ENCODE measurements around the gene GRM7.

Gene GRM7

GRCh38 chr3:7577513-7577912, 716.6 kb downstream of the GRM7 start:
- Histone ChIP-seq H3K4me3 (ENCODE audit: low read depth, low read length) (no peak overlapping the region), H3K27ac (ENCODE audit: extremely low read depth, low read depth, low read length) (no peak overlapping the region), H3K9me3 (ENCODE audit: control insufficient read depth, insufficient read depth, low read depth, low read length) (no peaks in the 10 kb centered on the region), H3K4me1 (ENCODE audit: control insufficient read depth, insufficient read depth, low read length) (no peaks in the 10 kb centered on the region), H3K36me3 (ENCODE audit: control insufficient read depth in 2 of 2, insufficient read depth in 1 of 2, low read length in 2 of 2) (no peaks in the 10 kb centered on the region)
- POLR2A ChIA-PET = no interaction called here
- CTCF ChIA-PET = no interaction called here
- no peak for TF ChIP-seq ZNF121 (tag by site-specific recombination; IDR thresholded peaks at IDR 0.05)
- TF ChIP-seq ELK4 (IDR thresholded peaks at IDR 0.05; ENCODE audit: borderline replicate concordance, low read depth, low read length) = no peak
- TF ChIP-seq ZNF610 (tag by site-specific recombination; IDR thresholded peaks at IDR 0.05; ENCODE audit: borderline replicate concordance) = no peak
- TF ChIP-seq ZNF560 (tag by site-specific recombination; IDR thresholded peaks at IDR 0.05; ENCODE audit: borderline replicate concordance) = no peak
- TF ChIP-seq ZNF10 (tag by site-specific recombination; IDR thresholded peaks at IDR 0.05) = no peak
- TF ChIP-seq ZNF501 (tag by site-specific recombination; IDR thresholded peaks at IDR 0.05) = no peak

GRCh38 chr3:7581831-7582230, 720.9 kb downstream of the GRM7 start:
- Histone ChIP-seq H3K36me3 (ENCODE audit: control insufficient read depth in 2 of 2, insufficient read depth in 1 of 2, low read length in 2 of 2) (no peaks in the 10 kb centered on the region), H3K4me1 (ENCODE audit: control insufficient read depth, insufficient read depth, low read length) (no peaks in the 10 kb centered on the region), H3K27ac (ENCODE audit: extremely low read depth, low read depth, low read length) (no peak overlapping the region), H3K4me3 (ENCODE audit: low read depth, low read length) (no peak overlapping the region), H3K9me3 (ENCODE audit: control insufficient read depth, insufficient read depth, low read depth, low read length) (no peaks in the 10 kb centered on the region)
- TF ChIP-seq ZNF777 (tag by site-specific recombination; IDR thresholded peaks at IDR 0.05; ENCODE audit: borderline replicate concordance) = no peak
- TF ChIP-seq ZNF473 (tag by site-specific recombination; IDR thresholded peaks at IDR 0.05) = no peak
- no peak for TF ChIP-seq REPIN1 (tag by site-specific recombination; IDR thresholded peaks at IDR 0.05; ENCODE audit: low read depth)
- TF ChIP-seq ZNF19 (tag by site-specific recombination; IDR thresholded peaks at IDR 0.05; ENCODE audit: low read depth) = no peak
- TF ChIP-seq ZNF677 (tag by site-specific recombination; IDR thresholded peaks at IDR 0.05) = no peak
- POLR2A ChIA-PET = no interaction called here
- CTCF ChIA-PET = no interaction called here

DNA sequence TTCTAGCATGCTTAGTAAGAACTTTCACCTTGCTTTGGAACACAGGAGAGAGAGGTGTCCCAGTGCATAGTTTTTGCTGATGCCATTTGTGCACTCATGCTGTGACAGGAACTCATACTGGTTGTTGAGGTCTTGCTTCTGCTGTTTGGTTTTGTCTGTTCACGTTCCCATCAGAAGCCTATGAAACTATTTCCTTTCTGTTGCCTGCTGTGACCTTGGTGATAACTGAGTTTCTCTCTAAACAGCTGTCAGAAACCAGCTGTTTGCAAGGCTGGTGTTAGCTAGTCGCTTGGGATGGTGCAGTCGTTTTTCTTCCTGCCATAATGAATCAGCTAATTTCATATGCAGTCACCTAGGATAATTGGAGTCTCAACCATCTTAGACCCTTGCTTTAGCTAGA, 724.1 kb downstream of the GRM7 start:
- H3K4me3 ChIP-seq (ENCODE audit: low read depth, low read length) = no peak overlapping the region
- no peaks in the 10 kb centered on the region for H3K9me3 ChIP-seq (ENCODE audit: control insufficient read depth, insufficient read depth, low read depth, low read length)
- H3K4me1 ChIP-seq (ENCODE audit: control insufficient read depth, insufficient read depth, low read length) = no peaks in the 10 kb centered on the region
- ChIA-PET POLR2A (no interaction called here), CTCF (interaction anchor here (0.5 kb wide), 1 partner anchor 87 kb away, joined by 3 read pairs; no protein-coding TSS in a partner anchor)
- TF ChIP-seq ZNF529 (tag by site-specific recombination; IDR thresholded peaks at IDR 0.05; ENCODE audit: insufficient replicate concordance) (no peak), ELK4 (IDR thresholded peaks at IDR 0.05; ENCODE audit: borderline replicate concordance, low read depth, low read length) (no peak), ZFP41 (tag by site-specific recombination; IDR thresholded peaks at IDR 0.05; ENCODE audit: borderline replicate concordance) (no peak), ZNF670 (tag by site-specific recombination; IDR thresholded peaks at IDR 0.05; ENCODE audit: low read depth) (no peak), ZFP3 (tag by site-specific recombination; IDR thresholded peaks at IDR 0.05; ENCODE audit: low read depth) (no peak), ZNF510 (tag by site-specific recombination; IDR thresholded peaks at IDR 0.05; ENCODE audit: insufficient replicate concordance) (no peak), ZNF112 (tag by site-specific recombination; IDR thresholded peaks at IDR 0.05) (no peak), ZNF48 (tag by site-specific recombination; IDR thresholded peaks at IDR 0.05) (no peak), ZNF707 (tag by site-specific recombination; IDR thresholded peaks at IDR 0.05) (no peak), ZNF768 (tag by site-specific recombination; IDR thresholded peaks at IDR 0.05) (no peak), ZNF555 (tag by site-specific recombination; conservative IDR thresholded peaks at IDR 0.05) (no peak), ZNF621 (tag by site-specific recombination; IDR thresholded peaks at IDR 0.05) (no peak), ZNF169 (tag by site-specific recombination; IDR thresholded peaks at IDR 0.05) (no peak), ZNF785 (tag by site-specific recombination; IDR thresholded peaks at IDR 0.05) (no peak), ZNF776 (tag by site-specific recombination; IDR thresholded peaks at IDR 0.05; ENCODE audit: borderline replicate concordance) (no peak), ZNF549 (tag by site-specific recombination; IDR thresholded peaks at IDR 0.05) (no peak), ZNF138 (tag by site-specific recombination; IDR thresholded peaks at IDR 0.05; ENCODE audit: borderline replicate concordance) (no peak)
- TF ChIP-seq, protein P1, sequence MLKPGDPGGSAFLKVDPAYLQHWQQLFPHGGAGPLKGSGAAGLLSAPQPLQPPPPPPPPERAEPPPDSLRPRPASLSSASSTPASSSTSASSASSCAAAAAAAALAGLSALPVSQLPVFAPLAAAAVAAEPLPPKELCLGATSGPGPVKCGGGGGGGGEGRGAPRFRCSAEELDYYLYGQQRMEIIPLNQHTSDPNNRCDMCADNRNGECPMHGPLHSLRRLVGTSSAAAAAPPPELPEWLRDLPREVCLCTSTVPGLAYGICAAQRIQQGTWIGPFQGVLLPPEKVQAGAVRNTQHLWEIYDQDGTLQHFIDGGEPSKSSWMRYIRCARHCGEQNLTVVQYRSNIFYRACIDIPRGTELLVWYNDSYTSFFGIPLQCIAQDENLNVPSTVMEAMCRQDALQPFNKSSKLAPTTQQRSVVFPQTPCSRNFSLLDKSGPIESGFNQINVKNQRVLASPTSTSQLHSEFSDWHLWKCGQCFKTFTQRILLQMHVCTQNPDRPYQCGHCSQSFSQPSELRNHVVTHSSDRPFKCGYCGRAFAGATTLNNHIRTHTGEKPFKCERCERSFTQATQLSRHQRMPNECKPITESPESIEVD (tag by site-specific recombination; IDR thresholded peaks at IDR 0.05) = no peak
- no peaks in the 10 kb centered on the region for H3K36me3 ChIP-seq (ENCODE audit: control insufficient read depth in 2 of 2, insufficient read depth in 1 of 2, low read length in 2 of 2)
- no peak overlapping the region for H3K27ac ChIP-seq (ENCODE audit: extremely low read depth, low read depth, low read length)
